Uterus (tissue), 4 donors: Measurements from ENCODE around the gene PRKAR1B. TPM values are rescaled to one million over a fixed set of nuclear protein-coding genes. Genes with fewer than 3 reads are reported as not detected.
"Not testable (repeated sequence)": the region's sequence is repeated elsewhere in the genome, so short reads cannot be mapped to it uniquely, and the experiment has no call there.

ENCODE experiments used
- DNase-seq, 2 donors: peaks; one replicate each; pipeline ENCODE4 v3.0.0-alpha.2; 2019 to 2020
- H3K27ac ChIP-seq, 2 donors: fragments of 200-600 bp; sonication (generic); 1 replicate in 1 of 2; 2 replicates in 1 of 2; pipeline ENCODE4 v1.5.1; 2016 to 2018
- H3K27me3 ChIP-seq, 2 donors: fragments of 200-600 bp; sonication (generic); one replicate each; pipeline ENCODE4 v1.5.1; 2018 to 2019; ENCODE audit warnings: control low read depth in 1 of 2
- H3K36me3 ChIP-seq, 2 donors: fragments of 200-600 bp; sonication (generic); one replicate each; pipeline ENCODE4 v1.5.1; 2019; ENCODE audit warnings: control low read depth in 1 of 2
- H3K4me1 ChIP-seq, 2 donors: fragments of 200-600 bp; sonication (generic); one replicate each; pipeline ENCODE4 v1.5.1; 2018 to 2019; ENCODE audit warnings: control low read depth in 1 of 2
- H3K4me3 ChIP-seq, 2 donors: fragments of 200-600 bp; sonication (generic); 1 replicate in 1 of 2; 2 replicates in 1 of 2; pipeline ENCODE4 v1.5.1; 2018 to 2019; ENCODE audit warnings: mild to moderate bottlenecking in 1 of 2
- H3K9me3 ChIP-seq, 2 donors: fragments of 200-600 bp; sonication (generic); one replicate each; pipeline ENCODE4 v1.5.1; 2019; ENCODE audit warnings: control low read depth in 1 of 2
- POLR2A ChIP-seq, 2 donors: fragments of 450-650 bp; IDR thresholded peaks; one replicate each; pipeline ENCODE4 v1.6.1; 2016; ENCODE audit warnings: antibody characterized with exemption in 2 of 2, mild to moderate bottlenecking in 1 of 2, moderate library complexity in 1 of 2
- intact Hi-C: fragments of 100-400 bp; cut with DNase I; formaldehyde crosslinking; loops from one replicate; pipeline ENCODE4 v1.15.1; 2023; ENCODE audit warnings: low total_unique reads
- total RNA-seq, 4 donors: library from RNA; depleted of rRNA in 3 of 4; stranded (reverse); fragments of >200 nt in 3 of 4; gene quantifications; one replicate each; pipeline versions ENCODE4 v1.1.0 to v1.2.4, GENCODE V29; 2014 to 2023
- TF ChIP-seq, protein P1 (sequence below), 4 experiments: fragments of 200-600 bp in 2 of 4; fragments of 450-650 bp in 2 of 4; sonication (generic) in 2 of 4; IDR thresholded peaks; one replicate each; pipeline ENCODE4 v1.5.1; 2016 to 2019; ENCODE audit warnings: antibody characterized with exemption in 4 of 4, mild to moderate bottlenecking in 2 of 4, moderate library complexity in 1 of 4
- donor health status: DM: yes; HTN: yes; CAD: no.

PRKAR1B gene
- total RNA-seq, 4 donors from 2014 or later, result 1.0 to 45.2 (median 28.7) TPM

- no peak for DNase-seq
- Histone ChIP-seq H3K27ac (no peak overlapping the region), H3K4me3 (no peak overlapping the region), H3K4me1 (no peaks in the 10 kb centered on the region), H3K27me3 (no peaks in the 10 kb centered on the region), H3K36me3 (no peaks in the 10 kb centered on the region), H3K9me3 (no peaks in the 10 kb centered on the region)
- TF ChIP-seq POLR2A (IDR thresholded peaks at IDR 0.05), result no peak
- TF ChIP-seq, protein P1, sequence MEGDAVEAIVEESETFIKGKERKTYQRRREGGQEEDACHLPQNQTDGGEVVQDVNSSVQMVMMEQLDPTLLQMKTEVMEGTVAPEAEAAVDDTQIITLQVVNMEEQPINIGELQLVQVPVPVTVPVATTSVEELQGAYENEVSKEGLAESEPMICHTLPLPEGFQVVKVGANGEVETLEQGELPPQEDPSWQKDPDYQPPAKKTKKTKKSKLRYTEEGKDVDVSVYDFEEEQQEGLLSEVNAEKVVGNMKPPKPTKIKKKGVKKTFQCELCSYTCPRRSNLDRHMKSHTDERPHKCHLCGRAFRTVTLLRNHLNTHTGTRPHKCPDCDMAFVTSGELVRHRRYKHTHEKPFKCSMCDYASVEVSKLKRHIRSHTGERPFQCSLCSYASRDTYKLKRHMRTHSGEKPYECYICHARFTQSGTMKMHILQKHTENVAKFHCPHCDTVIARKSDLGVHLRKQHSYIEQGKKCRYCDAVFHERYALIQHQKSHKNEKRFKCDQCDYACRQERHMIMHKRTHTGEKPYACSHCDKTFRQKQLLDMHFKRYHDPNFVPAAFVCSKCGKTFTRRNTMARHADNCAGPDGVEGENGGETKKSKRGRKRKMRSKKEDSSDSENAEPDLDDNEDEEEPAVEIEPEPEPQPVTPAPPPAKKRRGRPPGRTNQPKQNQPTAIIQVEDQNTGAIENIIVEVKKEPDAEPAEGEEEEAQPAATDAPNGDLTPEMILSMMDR (IDR thresholded peaks at IDR 0.05), result no peak
- intact Hi-C loops, result no loop called here
These were observed 17.9 kb upstream of the PRKAR1B start for GRCh38 chr7:744854-745430.

GRCh38 chr7:744128-744520 is 17.0 kb upstream of the PRKAR1B start:
- H3K27me3 ChIP-seq, intact Hi-C loops, H3K36me3 ChIP-seq, H3K4me1 ChIP-seq, H3K9me3 ChIP-seq, H3K4me3 ChIP-seq, H3K27ac ChIP-seq, DNase-seq: not testable (repeated sequence)

GRCh38 chr7:743341-744127 is 16.5 kb upstream of the PRKAR1B start:
- H3K27me3 ChIP-seq, H3K4me1 ChIP-seq, H3K36me3 ChIP-seq, DNase-seq, intact Hi-C loops, H3K9me3 ChIP-seq, H3K27ac ChIP-seq, H3K4me3 ChIP-seq: not testable (repeated sequence)

DNA sequence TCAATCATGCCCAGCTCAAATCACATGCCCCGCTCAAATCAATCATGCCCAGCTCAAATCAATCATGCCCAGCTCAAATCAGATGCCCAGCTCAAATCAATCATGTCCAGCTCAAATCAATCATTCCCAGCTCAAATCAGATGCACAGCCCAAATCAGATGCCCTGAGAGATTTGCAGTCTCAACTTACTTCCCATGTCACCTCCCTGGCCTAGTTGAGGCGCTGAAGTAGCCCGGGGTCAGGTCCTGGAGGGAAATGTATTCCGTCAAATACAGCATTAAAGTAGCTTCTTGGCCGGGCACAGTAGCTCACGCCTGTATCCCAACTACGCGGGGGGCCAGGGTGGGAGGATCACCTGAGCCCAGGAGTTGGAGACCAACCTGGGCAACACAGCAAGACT is 15.7 kb upstream of the PRKAR1B start:
- no peak overlapping the region for H3K4me3 ChIP-seq
- DNase-seq, result no peak
- no peaks in the 10 kb centered on the region for H3K4me1 ChIP-seq
- intact Hi-C loops, result no loop called here
- H3K36me3 ChIP-seq, result no peaks in the 10 kb centered on the region
- no peak overlapping the region for H3K27ac ChIP-seq
- H3K27me3 ChIP-seq, result no peaks in the 10 kb centered on the region
- TF ChIP-seq POLR2A (IDR thresholded peaks at IDR 0.05), result no peak
- TF ChIP-seq, protein P1 (IDR thresholded peaks at IDR 0.05), result no peak
- H3K9me3 ChIP-seq, result no peaks in the 10 kb centered on the region

- intact Hi-C loops, result no loop called here
- no peak overlapping the region for H3K4me3 ChIP-seq
- no peaks in the 10 kb centered on the region for H3K9me3 ChIP-seq
- no peaks in the 10 kb centered on the region for H3K27me3 ChIP-seq
- H3K4me1 ChIP-seq, result no peaks in the 10 kb centered on the region
- no peak overlapping the region for H3K27ac ChIP-seq
- H3K36me3 ChIP-seq, result no peaks in the 10 kb centered on the region
- no peak for TF ChIP-seq POLR2A (IDR thresholded peaks at IDR 0.05)
- TF ChIP-seq, protein P1 (IDR thresholded peaks at IDR 0.05), result no peak
- no peak for DNase-seq
These were observed 14.8 kb upstream of the PRKAR1B start for GRCh38 chr7:741850-742249.

- DNase-seq, result no peak
- no peaks in the 10 kb centered on the region for H3K36me3 ChIP-seq
These were observed 14.2 kb upstream of the PRKAR1B start for GRCh38 chr7:741191-741671.

More at GRCh38 chr7:741191-741671, 14.2 kb upstream of the PRKAR1B start:
- TF ChIP-seq, protein P1 (IDR thresholded peaks at IDR 0.05), result no peak
- no peak for TF ChIP-seq POLR2A (IDR thresholded peaks at IDR 0.05)
- no peaks in the 10 kb centered on the region for H3K27me3 ChIP-seq
- intact Hi-C loops, result no loop called here
- no peak overlapping the region for H3K4me3 ChIP-seq
- no peaks in the 10 kb centered on the region for H3K9me3 ChIP-seq
- no peaks in the 10 kb centered on the region for H3K4me1 ChIP-seq
- no peak overlapping the region for H3K27ac ChIP-seq
